Fibroblast of mammary gland (primary cell): ENCODE results near the gene SPAAR.

ENCODE experiments used
- DNase-seq: peaks from one replicate; pipeline ENCODE4 v3.0.0-alpha.2; 2010; ENCODE audit warnings: low read depth
- H3K4me3 ChIP-seq: 2 replicates; pipeline ENCODE4 v1.5.1; 2011; ENCODE audit warnings: low read depth, mild to moderate bottlenecking, low read length, moderate library complexity; ENCODE audit not compliant: control insufficient read depth
- TF ChIP-seq, protein P1 (sequence below): conservative IDR thresholded peaks from 2 replicates; pipeline ENCODE4 v1.5.1; 2011; ENCODE audit warnings: low read depth, low read length, inconsistent platforms; ENCODE audit not compliant: control insufficient read depth, insufficient read depth

The SPAAR gene, protein sequence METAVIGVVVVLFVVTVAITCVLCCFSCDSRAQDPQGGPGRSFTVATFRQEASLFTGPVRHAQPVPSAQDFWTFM

DNA sequence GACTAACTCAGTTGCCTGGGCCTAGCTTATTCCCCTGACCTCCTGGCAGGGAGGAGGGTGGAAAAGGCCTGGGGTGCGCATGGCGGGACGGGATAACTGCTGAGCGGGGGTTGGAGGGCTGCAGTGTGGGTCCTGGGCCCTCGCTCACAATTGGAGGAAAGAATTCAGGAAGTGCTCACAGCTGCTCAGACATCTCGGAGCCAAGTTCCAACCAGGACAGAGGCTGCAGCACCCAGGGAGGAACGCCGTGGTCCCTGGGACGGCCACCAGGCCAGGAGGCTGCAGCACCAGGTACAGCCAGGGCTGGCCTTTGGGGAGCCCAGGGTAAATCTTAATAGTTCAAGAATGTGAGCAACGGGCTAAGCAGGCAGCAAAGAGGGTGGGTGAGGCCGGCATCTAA lies at the start of gene SPAAR:
Gene SPAAR (plus strand): TSS at position 217 of the 400 bp plus-strand sequence. CDS start 974 bp downstream, outside the sequence.
- TF ChIP-seq, protein P1, sequence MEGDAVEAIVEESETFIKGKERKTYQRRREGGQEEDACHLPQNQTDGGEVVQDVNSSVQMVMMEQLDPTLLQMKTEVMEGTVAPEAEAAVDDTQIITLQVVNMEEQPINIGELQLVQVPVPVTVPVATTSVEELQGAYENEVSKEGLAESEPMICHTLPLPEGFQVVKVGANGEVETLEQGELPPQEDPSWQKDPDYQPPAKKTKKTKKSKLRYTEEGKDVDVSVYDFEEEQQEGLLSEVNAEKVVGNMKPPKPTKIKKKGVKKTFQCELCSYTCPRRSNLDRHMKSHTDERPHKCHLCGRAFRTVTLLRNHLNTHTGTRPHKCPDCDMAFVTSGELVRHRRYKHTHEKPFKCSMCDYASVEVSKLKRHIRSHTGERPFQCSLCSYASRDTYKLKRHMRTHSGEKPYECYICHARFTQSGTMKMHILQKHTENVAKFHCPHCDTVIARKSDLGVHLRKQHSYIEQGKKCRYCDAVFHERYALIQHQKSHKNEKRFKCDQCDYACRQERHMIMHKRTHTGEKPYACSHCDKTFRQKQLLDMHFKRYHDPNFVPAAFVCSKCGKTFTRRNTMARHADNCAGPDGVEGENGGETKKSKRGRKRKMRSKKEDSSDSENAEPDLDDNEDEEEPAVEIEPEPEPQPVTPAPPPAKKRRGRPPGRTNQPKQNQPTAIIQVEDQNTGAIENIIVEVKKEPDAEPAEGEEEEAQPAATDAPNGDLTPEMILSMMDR = no peak
- peak within 1 kb of the TSS; percentile 7 for H3K4me3 ChIP-seq
- no peak for DNase-seq

DNA sequence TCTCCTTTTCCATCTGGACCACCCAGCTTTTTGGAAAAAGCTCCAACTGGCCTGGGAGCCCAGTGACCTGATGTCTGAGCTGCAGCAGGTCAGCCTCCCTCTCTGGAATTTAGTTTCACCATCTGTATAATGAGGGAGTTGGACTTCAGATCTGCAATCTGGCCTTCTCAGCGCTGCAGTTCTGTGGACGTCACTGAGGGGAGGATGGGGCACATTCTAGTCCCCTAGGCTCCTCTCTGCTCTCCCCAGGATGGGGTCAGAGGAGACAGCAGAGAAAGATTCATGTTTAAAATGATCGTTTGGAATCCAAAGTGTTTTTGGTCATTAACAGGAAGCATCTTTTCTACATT lies 49.3 kb upstream of the SPAAR start:
- DNase-seq = no peak
- H3K4me3 ChIP-seq = no peak overlapping the region
- TF ChIP-seq, protein P1 = no peak

DNA sequence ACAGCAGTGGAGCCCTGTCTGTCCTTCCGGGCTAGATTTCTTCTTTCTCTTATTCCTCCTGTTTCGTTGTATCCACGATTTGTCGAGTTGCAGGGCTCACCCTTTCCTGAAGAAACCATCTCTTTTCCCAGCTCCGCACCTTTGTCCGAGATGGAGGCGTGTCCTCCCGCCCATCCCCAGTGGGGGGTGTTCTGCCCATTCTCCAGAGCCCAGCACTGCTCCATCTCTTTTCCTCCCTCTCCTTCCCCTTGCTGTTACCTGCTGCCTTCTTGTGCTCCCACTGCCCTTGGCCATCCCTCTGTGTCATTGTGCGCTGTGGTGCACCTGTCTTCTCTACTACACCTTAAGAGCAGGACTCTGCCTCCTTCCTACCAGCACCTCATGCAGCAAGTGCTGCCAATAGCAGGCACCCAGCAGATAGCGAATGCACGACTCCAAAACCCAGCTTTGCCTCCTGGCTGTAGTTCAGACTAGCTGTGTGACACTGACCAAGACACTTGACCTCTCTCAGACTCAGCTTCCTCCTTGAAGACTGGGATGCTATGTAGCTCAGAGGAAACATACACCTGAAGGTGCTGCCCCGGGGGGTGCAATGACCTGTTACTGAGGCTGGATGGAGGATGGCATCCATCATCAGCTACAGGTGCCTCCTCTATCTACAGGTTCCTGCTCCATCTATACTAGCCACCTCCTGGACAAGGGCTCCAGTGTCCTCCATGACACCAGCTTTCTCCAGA lies 48.0 kb upstream of the SPAAR start:
- DNase-seq = no peak
- TF ChIP-seq, protein P1 = no peak
- no peak overlapping the region for H3K4me3 ChIP-seq

DNA sequence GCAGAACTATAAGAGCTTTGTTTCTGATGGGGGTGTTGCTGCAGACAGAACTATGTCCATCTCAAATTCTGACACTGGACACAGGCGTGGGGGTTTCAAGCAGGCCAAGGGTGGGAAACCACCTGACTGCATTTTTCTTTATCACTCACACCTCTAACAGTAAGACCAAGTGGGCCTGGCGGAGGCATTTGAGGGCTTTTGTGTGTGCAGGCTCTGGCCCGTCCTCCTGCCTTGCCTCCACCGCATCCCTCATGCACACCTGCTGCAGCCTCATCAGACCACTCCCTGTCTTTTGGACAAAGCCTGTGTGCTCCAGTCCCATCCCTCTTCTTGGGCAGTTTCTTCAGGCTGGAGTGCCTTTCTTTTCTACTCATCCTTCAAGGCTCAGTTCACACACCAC lies 47.0 kb upstream of the SPAAR start:
- TF ChIP-seq, protein P1 = no peak
- no peak overlapping the region for H3K4me3 ChIP-seq
- no peak for DNase-seq

DNA sequence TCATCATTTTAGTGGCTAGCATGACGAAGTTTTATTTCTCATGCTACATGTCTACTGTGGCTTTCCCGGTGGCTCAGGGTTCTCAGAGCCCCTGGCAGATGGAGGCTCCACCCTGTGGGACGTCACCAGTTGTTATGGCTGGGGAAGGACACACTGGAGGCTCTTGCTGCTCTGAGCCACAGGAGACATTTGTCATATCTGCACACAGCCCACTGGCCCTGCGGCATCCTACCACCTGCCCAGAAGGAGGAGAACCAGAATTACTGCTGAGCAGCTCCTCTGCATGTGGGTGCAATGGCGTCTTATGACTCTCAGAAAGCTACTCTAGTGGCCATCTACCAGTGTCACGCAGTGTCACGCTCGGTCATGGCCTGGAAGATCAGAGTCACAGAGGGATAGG lies 45.7 kb upstream of the SPAAR start:
- DNase-seq = no peak
- TF ChIP-seq, protein P1 = no peak

DNA sequence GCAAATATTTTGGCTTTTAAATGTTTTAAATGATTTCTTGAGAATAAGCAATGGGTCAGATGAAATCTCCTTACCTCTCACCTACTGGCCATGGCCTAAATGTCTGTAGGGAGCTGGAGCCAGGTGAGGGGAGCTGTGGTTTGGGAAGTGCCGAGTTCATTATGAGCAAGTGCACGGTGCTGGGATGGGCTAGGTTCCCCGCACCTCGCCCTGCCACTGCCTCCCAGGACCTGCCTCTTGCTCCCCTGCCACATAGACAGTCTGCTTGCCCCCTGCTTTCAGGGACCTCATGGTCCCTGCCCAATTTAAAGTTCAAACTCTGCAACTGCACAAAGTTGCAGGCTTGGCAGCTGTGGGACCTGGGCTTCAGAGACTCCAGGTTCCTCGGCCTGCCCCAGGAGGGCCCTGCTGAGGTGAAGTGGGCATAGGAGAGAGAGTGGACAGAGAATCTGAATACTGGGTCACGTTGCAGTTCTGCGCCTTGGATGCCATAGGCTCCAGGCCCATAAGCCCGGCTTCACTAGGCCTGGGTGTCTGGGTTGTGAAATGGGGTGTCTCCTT lies 44.5 kb upstream of the SPAAR start:
- TF ChIP-seq, protein P1 = no peak

More for the DNA sequence above, 45.7 kb upstream of the SPAAR start:
- H3K4me3 ChIP-seq = no peak overlapping the region

More for the DNA sequence above, 44.5 kb upstream of the SPAAR start:
- H3K4me3 ChIP-seq = no peak overlapping the region
- DNase-seq = no peak
